Prostate gland (tissue), 2 donors: ENCODE measurements around the gene COL4A2. TPM values are rescaled to one million over a fixed set of nuclear protein-coding genes. Genes with fewer than 3 reads are reported as not detected.

ENCODE experiments used
- DNase-seq: peaks from one replicate; pipeline ENCODE4 v3.0.0-alpha.2; 2019; ENCODE audit warnings: low spot score
- H3K27ac ChIP-seq, 2 donors: fragments of 200-600 bp; sonication (generic); 2 replicates each; pipeline ENCODE4 v1.5.1; 2017 to 2019
- H3K27me3 ChIP-seq: fragments of 200-600 bp; sonication (generic); replicated peaks from 2 replicates; pipeline ENCODE4 v1.5.1; 2019; ENCODE audit not compliant: insufficient read depth
- H3K36me3 ChIP-seq, 2 donors: fragments of 200-600 bp; sonication (generic); 1 replicate in 1 of 2; 2 replicates in 1 of 2; pipeline versions ENCODE4 v1.5.1 to v1.8.1; 2017 to 2019
- H3K4me1 ChIP-seq: fragments of 200-600 bp; sonication (generic); replicated peaks from 2 replicates; pipeline ENCODE4 v1.5.1; 2019
- H3K4me3 ChIP-seq, 2 donors: fragments of 200-600 bp; sonication (generic); 2 replicates each; pipeline ENCODE4 v1.5.1; 2017 to 2019
- H3K9me3 ChIP-seq: fragments of 200-600 bp; sonication (generic); 2 replicates; pipeline ENCODE4 v1.5.1; 2017
- POLR2A ChIP-seq: fragments of 450-650 bp; IDR thresholded peaks from one replicate; pipeline ENCODE4 v1.6.1; 2016; ENCODE audit warnings: antibody characterized with exemption, mild to moderate bottlenecking
- POLR2AphosphoS5 ChIP-seq: sonication (generic); formaldehyde crosslinking; IDR thresholded peaks from one replicate; pipeline ENCODE4 v1.6.1; 2017; ENCODE audit warnings: antibody characterized with exemption
- WGBS: methylation state at CpG from one replicate; pipeline ENCODE4 v1.1.5; 2018; 5-methylcytosine and 5-hydroxymethylcytosine counted together
- intact Hi-C: fragments of 100-400 bp; cut with DNase I; formaldehyde crosslinking; loops from one replicate; pipeline ENCODE4 v1.14.2; 2022
- total RNA-seq, 2 donors: library from RNA; depleted of rRNA; stranded (reverse); fragments of >200 nt; gene quantifications; one replicate each; pipeline ENCODE4 v1.1.0, GENCODE V29; 2016
- TF ChIP-seq, protein P1 (sequence below), 4 experiments: fragments of 200-600 bp in 2 of 4; fragments of 450-650 bp in 2 of 4; sonication (generic) in 2 of 4; IDR thresholded peaks; 1 replicate in 3 of 4; 2 replicates in 1 of 4; pipeline ENCODE4 v1.5.1; 2016 to 2019; ENCODE audit warnings: antibody characterized with exemption in 4 of 4, mild to moderate bottlenecking in 2 of 4, moderate library complexity in 2 of 4

The COL4A2 gene
- total RNA-seq, 2 donors from 2014 or later = 82.8 to 193 TPM

DNA sequence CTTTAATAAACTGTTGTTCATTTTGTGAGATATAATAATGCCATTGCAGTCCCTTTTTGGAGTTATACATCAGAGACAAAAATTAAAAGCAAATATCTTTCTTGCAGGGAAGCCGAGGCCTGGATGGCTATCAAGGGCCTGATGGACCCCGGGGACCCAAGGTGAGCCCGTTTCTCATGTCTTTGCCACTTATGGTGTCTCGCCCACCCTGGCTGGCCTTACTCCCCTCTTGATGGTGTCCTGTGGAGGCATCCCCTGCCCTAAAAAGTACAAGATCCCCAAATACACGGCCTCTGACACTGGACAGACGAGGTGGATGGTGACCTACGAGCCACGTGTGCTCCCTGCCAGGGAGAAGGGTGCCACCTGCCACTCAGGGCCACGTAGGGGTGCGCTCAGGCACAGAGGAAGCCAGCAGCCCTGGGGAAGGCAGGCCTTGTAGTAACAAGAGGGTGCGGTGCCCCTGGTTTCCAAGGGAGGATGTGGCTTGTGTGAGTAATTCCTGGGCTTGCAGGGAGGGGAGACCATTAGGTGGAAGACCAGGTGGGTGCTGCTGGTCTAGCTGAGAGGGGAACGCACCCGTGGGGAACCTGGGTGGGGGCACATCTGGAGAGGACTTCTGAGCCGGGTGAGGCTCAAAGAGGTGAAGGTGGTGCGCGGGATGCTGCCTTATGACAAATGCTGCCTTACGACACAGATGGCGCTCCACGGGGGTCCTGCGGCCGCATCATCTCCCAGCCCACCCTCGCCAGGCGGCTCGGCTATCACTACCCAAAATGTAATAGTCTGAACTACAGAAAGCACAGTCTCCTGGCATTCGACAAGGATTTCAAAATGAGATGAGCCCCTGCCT lies 138.9 kb downstream of the COL4A2 start:
- Histone ChIP-seq H3K27me3 (no peaks in the 10 kb centered on the region), H3K36me3 (no peaks in the 10 kb centered on the region), H3K9me3 (no peaks in the 10 kb centered on the region), H3K4me1 (no peaks in the 10 kb centered on the region), H3K4me3 (no peak overlapping the region), H3K27ac (no peak overlapping the region)
- 86% methylated on average over 25 of the region's 25 CpGs for WGBS
- TF ChIP-seq POLR2AphosphoS5 (no peak), POLR2A (no peak)
- TF ChIP-seq, protein P1, sequence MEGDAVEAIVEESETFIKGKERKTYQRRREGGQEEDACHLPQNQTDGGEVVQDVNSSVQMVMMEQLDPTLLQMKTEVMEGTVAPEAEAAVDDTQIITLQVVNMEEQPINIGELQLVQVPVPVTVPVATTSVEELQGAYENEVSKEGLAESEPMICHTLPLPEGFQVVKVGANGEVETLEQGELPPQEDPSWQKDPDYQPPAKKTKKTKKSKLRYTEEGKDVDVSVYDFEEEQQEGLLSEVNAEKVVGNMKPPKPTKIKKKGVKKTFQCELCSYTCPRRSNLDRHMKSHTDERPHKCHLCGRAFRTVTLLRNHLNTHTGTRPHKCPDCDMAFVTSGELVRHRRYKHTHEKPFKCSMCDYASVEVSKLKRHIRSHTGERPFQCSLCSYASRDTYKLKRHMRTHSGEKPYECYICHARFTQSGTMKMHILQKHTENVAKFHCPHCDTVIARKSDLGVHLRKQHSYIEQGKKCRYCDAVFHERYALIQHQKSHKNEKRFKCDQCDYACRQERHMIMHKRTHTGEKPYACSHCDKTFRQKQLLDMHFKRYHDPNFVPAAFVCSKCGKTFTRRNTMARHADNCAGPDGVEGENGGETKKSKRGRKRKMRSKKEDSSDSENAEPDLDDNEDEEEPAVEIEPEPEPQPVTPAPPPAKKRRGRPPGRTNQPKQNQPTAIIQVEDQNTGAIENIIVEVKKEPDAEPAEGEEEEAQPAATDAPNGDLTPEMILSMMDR (IDR thresholded peaks at IDR 0.05) = no peak
- no peak for DNase-seq
- intact Hi-C loops = no loop called here

DNA sequence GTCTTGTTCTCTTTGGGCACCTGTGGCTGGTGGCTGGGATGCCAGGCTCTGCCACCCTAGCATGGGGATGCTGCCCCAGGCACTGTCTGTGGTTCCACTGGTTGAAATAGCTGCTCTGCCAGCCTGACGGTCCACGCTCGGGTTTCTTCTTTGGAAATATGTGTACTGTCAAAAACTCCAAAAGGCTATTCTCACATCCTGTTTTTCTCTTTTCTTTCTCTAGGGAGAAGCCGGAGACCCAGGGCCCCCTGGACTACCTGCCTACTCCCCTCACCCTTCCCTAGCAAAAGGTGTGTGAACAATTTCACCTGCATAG lies 139.4 kb downstream of the COL4A2 start:
- TF ChIP-seq, protein P1 (IDR thresholded peaks at IDR 0.05) = no peak
- TF ChIP-seq POLR2AphosphoS5 = no peak
- TF ChIP-seq POLR2A = no peak
- intact Hi-C loops = no loop called here
- DNase-seq = no peak
- Histone ChIP-seq H3K4me1 (no peaks in the 10 kb centered on the region), H3K36me3 (no peaks in the 10 kb centered on the region), H3K27me3 (no peaks in the 10 kb centered on the region), H3K4me3 (no peak overlapping the region), H3K9me3 (no peaks in the 10 kb centered on the region), H3K27ac (no peak overlapping the region)
- 54% methylated on average over 4 of the region's 4 CpGs for WGBS

DNA sequence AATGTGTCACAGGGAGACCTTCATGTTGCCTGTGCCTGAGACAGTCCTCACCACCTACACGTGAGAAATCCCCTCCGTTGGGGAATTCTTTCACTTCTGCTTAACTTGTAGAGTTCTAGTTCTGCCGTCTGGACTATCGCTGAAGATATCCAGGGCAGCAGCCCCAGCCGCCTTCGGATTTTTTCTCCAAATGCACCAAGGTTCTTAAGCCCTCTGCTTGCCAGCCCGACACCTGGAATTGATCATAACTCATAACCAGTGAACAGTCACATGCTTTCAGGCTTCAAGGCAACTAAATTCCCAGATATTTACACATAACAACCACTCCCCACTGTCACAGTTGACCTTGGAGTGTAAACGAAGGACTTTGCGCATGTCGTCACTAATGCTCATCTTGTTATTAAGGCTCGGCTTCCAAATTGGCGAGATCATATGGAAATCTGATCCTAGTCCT lies 140.0 kb downstream of the COL4A2 start:
- no peak for TF ChIP-seq POLR2A
- no peak for TF ChIP-seq POLR2AphosphoS5
- TF ChIP-seq, protein P1 (IDR thresholded peaks at IDR 0.05) = no peak
- intact Hi-C loops = no loop called here
- DNase-seq = no peak
- H3K4me1 ChIP-seq = no peaks in the 10 kb centered on the region
- no peaks in the 10 kb centered on the region for H3K9me3 ChIP-seq
- H3K4me3 ChIP-seq = no peak overlapping the region
- H3K36me3 ChIP-seq = no peaks in the 10 kb centered on the region
- H3K27ac ChIP-seq = peak overlapping the region in 1 of 2 donors; percentile 36
- no peaks in the 10 kb centered on the region for H3K27me3 ChIP-seq
- WGBS = 70% methylated on average over 12 of the region's 12 CpGs

DNA sequence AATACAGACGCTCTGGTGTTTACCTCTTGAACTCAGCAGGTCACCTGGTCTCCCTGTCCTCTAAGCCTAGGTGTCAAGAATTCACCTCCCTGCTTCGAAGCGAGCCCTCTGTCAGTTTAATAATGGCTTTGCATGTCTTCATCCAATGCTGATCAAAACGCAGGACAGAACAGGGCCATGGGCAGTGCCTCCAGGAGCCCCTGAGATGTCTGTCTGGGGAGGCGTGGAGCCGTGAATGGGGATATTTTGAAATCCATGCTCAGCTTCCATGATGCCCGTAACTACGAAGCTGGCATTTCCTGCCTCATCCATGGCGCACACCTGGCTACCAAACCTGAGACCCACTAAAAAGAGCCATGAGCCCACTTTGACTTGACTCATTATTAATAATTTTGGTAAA lies 140.7 kb downstream of the COL4A2 start:
- Histone ChIP-seq H3K4me3 (no peak overlapping the region), H3K27me3 (no peaks in the 10 kb centered on the region), H3K9me3 (no peaks in the 10 kb centered on the region), H3K36me3 (no peaks in the 10 kb centered on the region), H3K27ac (peak overlapping the region; percentile 11 to 36), H3K4me1 (no peaks in the 10 kb centered on the region)
- WGBS = 81% methylated on average over 9 of the region's 9 CpGs
- intact Hi-C loops = no loop called here
- no peak for DNase-seq
- TF ChIP-seq, protein P1 (IDR thresholded peaks at IDR 0.05) = no peak
- TF ChIP-seq POLR2A (no peak), POLR2AphosphoS5 (no peak)

DNA sequence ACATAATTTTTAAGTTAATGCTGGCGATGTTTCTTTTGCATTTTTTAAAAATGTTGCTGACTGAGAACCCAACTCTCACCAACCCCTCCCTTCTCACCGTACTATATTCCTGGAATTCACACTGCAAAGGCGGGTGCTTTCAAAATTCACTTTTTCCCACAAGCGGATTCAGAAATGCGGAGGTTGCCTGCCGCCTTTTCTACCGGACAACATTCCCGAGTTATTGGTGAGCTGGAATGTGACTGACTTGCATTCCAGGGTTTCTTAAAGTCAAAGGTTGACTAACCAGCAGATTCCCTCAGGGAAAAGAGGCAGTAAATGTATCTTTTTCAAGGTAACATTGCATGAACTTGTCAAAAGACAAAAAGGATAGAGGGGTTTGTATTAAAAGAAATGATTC lies 141.1 kb downstream of the COL4A2 start:
- intact Hi-C loops = no loop called here
- H3K9me3 ChIP-seq = no peaks in the 10 kb centered on the region
- TF ChIP-seq POLR2A (no peak), POLR2AphosphoS5 (no peak)
- TF ChIP-seq, protein P1 (IDR thresholded peaks at IDR 0.05) = no peak
- H3K27me3 ChIP-seq = no peaks in the 10 kb centered on the region
- no peak for DNase-seq
- no peak overlapping the region for H3K4me3 ChIP-seq
- H3K36me3 ChIP-seq = no peaks in the 10 kb centered on the region
- H3K27ac ChIP-seq = peak overlapping the region; percentile 11 to 36
- WGBS = 45% methylated on average over 8 of the region's 8 CpGs
- no peaks in the 10 kb centered on the region for H3K4me1 ChIP-seq
